ENCODE measurements around the gene RNF141. TPM values are rescaled to one million over a fixed set of nuclear protein-coding genes. Genes with fewer than 3 reads are reported as not detected.
A peak's percentile ranks its signal among the peaks of the same experiment; 100 is the strongest.

The RNF141 gene
- total and polyA plus RNA-seq, 2 donors (not counting 1 experiment from before 2014, with no cell fraction given) = 32.5 to 43.5 TPM

- DNase-seq (ENCODE audit: low read depth in 2 of 2) = no peak
- Histone ChIP-seq H4K20me1 (ENCODE audit: control insufficient read depth, extremely low read depth, insufficient read depth, low read length) (no peaks in the 10 kb centered on the region), H3K9ac (ENCODE audit: insufficient read depth, low read length) (no peak overlapping the region), H3K4me1 (ENCODE audit: control insufficient read depth, extremely low read depth, insufficient read depth, low read length) (peaks cover 13% of the 10 kb centered on the region), H3K4me3 (replicated peaks in 1 of 4; ENCODE audit: control extremely low read depth in 1 of 4, insufficient read depth in 1 of 4, low read depth in 3 of 4, low read length in 4 of 4) (no peak overlapping the region), H3K27ac (ENCODE audit: insufficient read depth, low read length) (no peak overlapping the region), H3K9me3 (ENCODE audit: control insufficient read depth, insufficient read depth, low read depth, low read length) (no peaks in the 10 kb centered on the region), H3K27me3 (ENCODE audit: control insufficient read depth, insufficient read depth, low read length) (no peaks in the 10 kb centered on the region), H3K4me2 (ENCODE audit: extremely low read depth, insufficient read depth, low read length) (no peak overlapping the region), H3K79me2 (ENCODE audit: control insufficient read depth, insufficient read depth, low read length) (no peaks in the 10 kb centered on the region), H2AFZ (ENCODE audit: low read length) (no peak overlapping the region), H3K36me3 (ENCODE audit: control insufficient read depth, insufficient read depth, low read length) (peaks cover 5% of the 10 kb centered on the region)
- TF ChIP-seq, protein P1, sequence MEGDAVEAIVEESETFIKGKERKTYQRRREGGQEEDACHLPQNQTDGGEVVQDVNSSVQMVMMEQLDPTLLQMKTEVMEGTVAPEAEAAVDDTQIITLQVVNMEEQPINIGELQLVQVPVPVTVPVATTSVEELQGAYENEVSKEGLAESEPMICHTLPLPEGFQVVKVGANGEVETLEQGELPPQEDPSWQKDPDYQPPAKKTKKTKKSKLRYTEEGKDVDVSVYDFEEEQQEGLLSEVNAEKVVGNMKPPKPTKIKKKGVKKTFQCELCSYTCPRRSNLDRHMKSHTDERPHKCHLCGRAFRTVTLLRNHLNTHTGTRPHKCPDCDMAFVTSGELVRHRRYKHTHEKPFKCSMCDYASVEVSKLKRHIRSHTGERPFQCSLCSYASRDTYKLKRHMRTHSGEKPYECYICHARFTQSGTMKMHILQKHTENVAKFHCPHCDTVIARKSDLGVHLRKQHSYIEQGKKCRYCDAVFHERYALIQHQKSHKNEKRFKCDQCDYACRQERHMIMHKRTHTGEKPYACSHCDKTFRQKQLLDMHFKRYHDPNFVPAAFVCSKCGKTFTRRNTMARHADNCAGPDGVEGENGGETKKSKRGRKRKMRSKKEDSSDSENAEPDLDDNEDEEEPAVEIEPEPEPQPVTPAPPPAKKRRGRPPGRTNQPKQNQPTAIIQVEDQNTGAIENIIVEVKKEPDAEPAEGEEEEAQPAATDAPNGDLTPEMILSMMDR (conservative IDR thresholded peaks at IDR 0.05 in 1 of 2, IDR thresholded peaks at IDR 0.05 in 1 of 2; ENCODE audit: low read depth in 1 of 2, low read length in 2 of 2) = no peak
- no peak for TF ChIP-seq EZH2 (IDR thresholded peaks at IDR 0.05; ENCODE audit: low read length, missing control alignments)
Observed at GRCh38 chr11:10587995-10588394, 47.0 kb upstream of the RNF141 start.

DNA sequence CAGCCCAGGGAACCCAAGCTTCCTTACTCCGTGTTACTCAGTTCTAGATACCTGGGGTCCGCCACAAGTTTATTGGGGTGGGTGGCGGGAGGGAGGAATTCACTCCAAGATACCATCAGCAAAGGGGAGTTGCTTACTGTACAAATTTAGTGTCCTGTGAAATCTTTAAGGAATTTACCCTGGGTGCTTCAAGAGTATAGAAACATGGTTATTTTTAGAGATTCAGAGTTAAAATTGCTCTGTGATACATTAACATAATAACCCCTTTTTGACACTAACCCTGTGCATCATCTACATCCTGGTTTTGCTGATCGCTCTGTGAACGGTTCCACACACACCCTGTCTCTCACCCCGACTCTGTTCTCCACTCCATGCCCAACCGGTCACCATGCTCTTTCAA, 46.4 kb upstream of the RNF141 start:
- TF ChIP-seq, protein P1 (conservative IDR thresholded peaks at IDR 0.05 in 1 of 2, IDR thresholded peaks at IDR 0.05 in 1 of 2; ENCODE audit: low read depth in 1 of 2, low read length in 2 of 2) = no peak
- no peak for TF ChIP-seq EZH2 (IDR thresholded peaks at IDR 0.05; ENCODE audit: low read length, missing control alignments)
- H3K27ac ChIP-seq (ENCODE audit: insufficient read depth, low read length) = no peak overlapping the region

DNA sequence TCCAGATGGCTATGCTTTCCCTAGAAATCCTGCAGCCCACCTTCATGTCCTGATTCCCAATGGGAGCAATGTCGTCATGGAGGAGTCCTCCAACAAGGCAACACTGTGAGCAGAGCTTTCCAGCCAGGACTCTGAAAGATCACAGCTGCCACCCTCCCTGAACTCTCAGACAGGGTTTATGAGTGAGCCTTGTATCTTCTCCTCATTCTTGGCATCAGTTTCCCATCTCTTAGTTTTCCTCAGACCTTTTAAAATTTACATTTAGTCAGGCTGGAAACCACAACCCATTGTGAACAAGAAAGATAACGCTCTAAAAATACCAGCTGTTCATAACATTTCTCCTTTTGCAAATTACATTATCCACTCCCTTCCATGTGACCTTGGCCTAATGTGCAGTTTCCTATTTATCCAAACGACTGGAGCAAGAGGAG, 43.1 kb upstream of the RNF141 start:
- no peaks in the 10 kb centered on the region for H3K9me3 ChIP-seq (ENCODE audit: control insufficient read depth, insufficient read depth, low read depth, low read length)
- H3K36me3 ChIP-seq (ENCODE audit: control insufficient read depth, insufficient read depth, low read length) = peaks cover 1% of the 10 kb centered on the region
- no peak overlapping the region for H2AFZ ChIP-seq (ENCODE audit: low read length)
- H3K27me3 ChIP-seq (ENCODE audit: control insufficient read depth, insufficient read depth, low read length) = no peaks in the 10 kb centered on the region
- DNase-seq (ENCODE audit: low read depth in 2 of 2) = peak; percentile 86 to 87
- no peak overlapping the region for H3K9ac ChIP-seq (ENCODE audit: insufficient read depth, low read length)
- TF ChIP-seq, protein P1 (conservative IDR thresholded peaks at IDR 0.05 in 1 of 2, IDR thresholded peaks at IDR 0.05 in 1 of 2; ENCODE audit: low read depth in 1 of 2, low read length in 2 of 2) = no peak
- no peak for TF ChIP-seq EZH2 (IDR thresholded peaks at IDR 0.05; ENCODE audit: low read length, missing control alignments)
- peaks cover 3% of the 10 kb centered on the region for H3K4me1 ChIP-seq (ENCODE audit: control insufficient read depth, extremely low read depth, insufficient read depth, low read length)
- H3K79me2 ChIP-seq (ENCODE audit: control insufficient read depth, insufficient read depth, low read length) = no peaks in the 10 kb centered on the region
- no peaks in the 10 kb centered on the region for H4K20me1 ChIP-seq (ENCODE audit: control insufficient read depth, extremely low read depth, insufficient read depth, low read length)
- no peak overlapping the region for H3K4me2 ChIP-seq (ENCODE audit: extremely low read depth, insufficient read depth, low read length)
- H3K27ac ChIP-seq (ENCODE audit: insufficient read depth, low read length) = no peak overlapping the region
- no peak overlapping the region for H3K4me3 ChIP-seq (replicated peaks in 1 of 4; ENCODE audit: control extremely low read depth in 1 of 4, insufficient read depth in 1 of 4, low read depth in 3 of 4, low read length in 4 of 4)

More for the DNA sequence above, 46.4 kb upstream of the RNF141 start:
- Histone ChIP-seq H3K4me1 (ENCODE audit: control insufficient read depth, extremely low read depth, insufficient read depth, low read length) (peaks cover 13% of the 10 kb centered on the region), H3K9me3 (ENCODE audit: control insufficient read depth, insufficient read depth, low read depth, low read length) (no peaks in the 10 kb centered on the region), H3K27me3 (ENCODE audit: control insufficient read depth, insufficient read depth, low read length) (no peaks in the 10 kb centered on the region), H3K79me2 (ENCODE audit: control insufficient read depth, insufficient read depth, low read length) (no peaks in the 10 kb centered on the region), H3K36me3 (ENCODE audit: control insufficient read depth, insufficient read depth, low read length) (peaks cover 5% of the 10 kb centered on the region), H4K20me1 (ENCODE audit: control insufficient read depth, extremely low read depth, insufficient read depth, low read length) (no peaks in the 10 kb centered on the region), H3K4me2 (ENCODE audit: extremely low read depth, insufficient read depth, low read length) (no peak overlapping the region), H2AFZ (ENCODE audit: low read length) (no peak overlapping the region), H3K4me3 (replicated peaks in 1 of 4; ENCODE audit: control extremely low read depth in 1 of 4, insufficient read depth in 1 of 4, low read depth in 3 of 4, low read length in 4 of 4) (no peak overlapping the region), H3K9ac (ENCODE audit: insufficient read depth, low read length) (no peak overlapping the region)
- DNase-seq (ENCODE audit: low read depth in 2 of 2) = no peak

Measured in fibroblast of lung (primary cell).